Spleen (tissue), 11 donors: Measurements from ENCODE around the gene CADPS2. TPM values are rescaled to one million over a fixed set of nuclear protein-coding genes. Genes with fewer than 3 reads are reported as not detected.

Experiments used
- DNase-seq: peaks from one replicate; pipeline ENCODE4 v3.0.0-alpha.2; 2020
- H3K27ac ChIP-seq, 8 donors: fragments of 200-600 bp; sonication (generic) in 7 of 8; 1 replicate in 4 of 8; 2 replicates in 4 of 8; pipeline versions ENCODE4 v1.5.0 to v1.8.0; 2016 to 2021; ENCODE audit warnings: inconsistent platforms in 4 of 8, mild to moderate bottlenecking in 4 of 8, moderate library complexity in 1 of 8
- H3K27me3 ChIP-seq, 7 donors: fragments of 200-600 bp; sonication (generic) in 6 of 7; replicated peaks in 1 of 7; 1 replicate in 4 of 7; 2 replicates in 3 of 7; pipeline versions ENCODE4 v1.5.0 to v1.8.0; 2016 to 2021; ENCODE audit warnings: inconsistent platforms in 3 of 7, mild to moderate bottlenecking in 1 of 7
- H3K36me3 ChIP-seq, 6 donors: fragments of 200-600 bp; sonication (generic) in 5 of 6; 1 replicate in 4 of 6; 2 replicates in 2 of 6; pipeline versions ENCODE4 v1.5.0 to v1.8.0; 2016 to 2021; ENCODE audit warnings: inconsistent platforms in 2 of 6
- H3K4me1 ChIP-seq, 6 donors: fragments of 200-600 bp; sonication (generic) in 5 of 6; 1 replicate in 3 of 6; 2 replicates in 3 of 6; pipeline versions ENCODE4 v1.5.0 to v1.8.0; 2016 to 2021; ENCODE audit warnings: inconsistent platforms in 3 of 6
- H3K4me3 ChIP-seq, 8 donors: fragments of 200-600 bp; sonication (generic) in 7 of 8; 1 replicate in 4 of 8; 2 replicates in 4 of 8; pipeline versions ENCODE4 v1.5.0 to v1.8.0; 2016 to 2021; ENCODE audit warnings: inconsistent platforms in 4 of 8, mild to moderate bottlenecking in 4 of 8, moderate library complexity in 2 of 8
- H3K9me3 ChIP-seq, 8 donors: fragments of 200-600 bp; sonication (generic) in 7 of 8; 1 replicate in 4 of 8; 2 replicates in 4 of 8; pipeline versions ENCODE4 v1.5.0 to v1.8.0; 2016 to 2021; ENCODE audit warnings: inconsistent platforms in 4 of 8
- POLR2A ChIP-seq, 3 donors: fragments of 450-650 bp; IDR thresholded peaks; one replicate each; pipeline ENCODE4 v1.5.1; 2017; ENCODE audit warnings: antibody characterized with exemption in 3 of 3, mild to moderate bottlenecking in 1 of 3
- POLR2AphosphoS5 ChIP-seq, 3 donors: sonication (generic); formaldehyde crosslinking; IDR thresholded peaks; one replicate each; pipeline ENCODE4 v1.5.1; 2017; ENCODE audit warnings: antibody characterized with exemption in 3 of 3
- WGBS, 5 donors: extraction: QIAGEN DNeasy Blood & Tissue Kit in 3 of 5; methylation state at CpG; one replicate each; pipeline versions ENCODE4 v1.1.5 to v1.1.7; 2013 to 2018; 5-methylcytosine and 5-hydroxymethylcytosine counted together
- intact Hi-C: fragments of 100-400 bp; cut with DNase I; formaldehyde crosslinking; loops from one replicate; pipeline ENCODE4 v1.15.0; 2023; ENCODE audit warnings: low total_unique reads
- polyA plus RNA-seq, 3 donors: library from polyadenylated mRNA; stranded (reverse); fragments of 200-250 nt; gene quantifications; one replicate each; pipeline ENCODE4 v1.2.1, GENCODE V29; 2013
- total RNA-seq, 7 donors: library from RNA; depleted of rRNA in 3 of 7; stranded (reverse); fragments of >200 nt in 3 of 7; fragmentation: NEBNext Ultra II Directional in 4 of 7; extraction: Animal tissue kit (Norgen Biotek cat#: 25700) in 4 of 7; gene quantifications; one replicate each; pipeline versions ENCODE4 v1.1.0 to v1.2.1, GENCODE V29; 2016 to 2021
- TF ChIP-seq, protein P1 (sequence below), 11 experiments: fragments of 200-600 bp in 7 of 11; fragments of 450-650 bp in 4 of 11; sonication (generic) in 4 of 11; IDR thresholded peaks in 8 of 11; conservative IDR thresholded peaks in 3 of 11; 1 replicate in 7 of 11; 2 replicates in 4 of 11; pipeline versions ENCODE4 v1.4.0 to v1.8.0; 2016 to 2021; ENCODE audit warnings: antibody characterized with exemption in 11 of 11, inconsistent platforms in 4 of 11, mild to moderate bottlenecking in 1 of 11
- donor health status: healthy with polysubstance abuse.
- donor health status: DM: no; HTN: no; CAD: no; lungs with moderate emphysema.
- donor health status: DM: no; HTN: no; CAD: no.
- donor health status: Bipolar disorder and iron deficiency.
- donor health status: healthy.
- donor health status: DM: no; HTN: no; CAD: no.
- donor health status: DM: yes; HTN: yes; CAD: no.

CADPS2 gene
- total and polyA plus RNA-seq, 10 donors = 2.4 to 19.3 (median 11.7) TPM

- Histone ChIP-seq H3K9me3 (peaks cover 0 to 16% (median 0%) of the 10 kb centered on the region in 8 donors), H3K4me3 (no peak overlapping the region), H3K4me1 (peaks cover 3 to 49% (median 33%) of the 10 kb centered on the region in 6 donors), H3K36me3 (no peaks in the 10 kb centered on the region), H3K27ac (no peak overlapping the region), H3K27me3 (peaks cover 6 to 100% (median 97%) of the 10 kb centered on the region in 7 donors)
- TF ChIP-seq POLR2A (IDR thresholded peaks at IDR 0.05) (no peak), POLR2AphosphoS5 (IDR thresholded peaks at IDR 0.05) (no peak)
- TF ChIP-seq, protein P1, sequence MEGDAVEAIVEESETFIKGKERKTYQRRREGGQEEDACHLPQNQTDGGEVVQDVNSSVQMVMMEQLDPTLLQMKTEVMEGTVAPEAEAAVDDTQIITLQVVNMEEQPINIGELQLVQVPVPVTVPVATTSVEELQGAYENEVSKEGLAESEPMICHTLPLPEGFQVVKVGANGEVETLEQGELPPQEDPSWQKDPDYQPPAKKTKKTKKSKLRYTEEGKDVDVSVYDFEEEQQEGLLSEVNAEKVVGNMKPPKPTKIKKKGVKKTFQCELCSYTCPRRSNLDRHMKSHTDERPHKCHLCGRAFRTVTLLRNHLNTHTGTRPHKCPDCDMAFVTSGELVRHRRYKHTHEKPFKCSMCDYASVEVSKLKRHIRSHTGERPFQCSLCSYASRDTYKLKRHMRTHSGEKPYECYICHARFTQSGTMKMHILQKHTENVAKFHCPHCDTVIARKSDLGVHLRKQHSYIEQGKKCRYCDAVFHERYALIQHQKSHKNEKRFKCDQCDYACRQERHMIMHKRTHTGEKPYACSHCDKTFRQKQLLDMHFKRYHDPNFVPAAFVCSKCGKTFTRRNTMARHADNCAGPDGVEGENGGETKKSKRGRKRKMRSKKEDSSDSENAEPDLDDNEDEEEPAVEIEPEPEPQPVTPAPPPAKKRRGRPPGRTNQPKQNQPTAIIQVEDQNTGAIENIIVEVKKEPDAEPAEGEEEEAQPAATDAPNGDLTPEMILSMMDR (IDR thresholded peaks at IDR 0.05 in 8 of 11, conservative IDR thresholded peaks at IDR 0.05 in 3 of 11) = no peak
- 10 to 29% (median 13%) methylated on average over 12 to 13 of the region's 13 CpGs for WGBS, 5 donors
- no peak for DNase-seq
- intact Hi-C loops = no loop called here
Observed at GRCh38 chr7:122307228-122307621, 579.0 kb downstream of the CADPS2 start.

DNA sequence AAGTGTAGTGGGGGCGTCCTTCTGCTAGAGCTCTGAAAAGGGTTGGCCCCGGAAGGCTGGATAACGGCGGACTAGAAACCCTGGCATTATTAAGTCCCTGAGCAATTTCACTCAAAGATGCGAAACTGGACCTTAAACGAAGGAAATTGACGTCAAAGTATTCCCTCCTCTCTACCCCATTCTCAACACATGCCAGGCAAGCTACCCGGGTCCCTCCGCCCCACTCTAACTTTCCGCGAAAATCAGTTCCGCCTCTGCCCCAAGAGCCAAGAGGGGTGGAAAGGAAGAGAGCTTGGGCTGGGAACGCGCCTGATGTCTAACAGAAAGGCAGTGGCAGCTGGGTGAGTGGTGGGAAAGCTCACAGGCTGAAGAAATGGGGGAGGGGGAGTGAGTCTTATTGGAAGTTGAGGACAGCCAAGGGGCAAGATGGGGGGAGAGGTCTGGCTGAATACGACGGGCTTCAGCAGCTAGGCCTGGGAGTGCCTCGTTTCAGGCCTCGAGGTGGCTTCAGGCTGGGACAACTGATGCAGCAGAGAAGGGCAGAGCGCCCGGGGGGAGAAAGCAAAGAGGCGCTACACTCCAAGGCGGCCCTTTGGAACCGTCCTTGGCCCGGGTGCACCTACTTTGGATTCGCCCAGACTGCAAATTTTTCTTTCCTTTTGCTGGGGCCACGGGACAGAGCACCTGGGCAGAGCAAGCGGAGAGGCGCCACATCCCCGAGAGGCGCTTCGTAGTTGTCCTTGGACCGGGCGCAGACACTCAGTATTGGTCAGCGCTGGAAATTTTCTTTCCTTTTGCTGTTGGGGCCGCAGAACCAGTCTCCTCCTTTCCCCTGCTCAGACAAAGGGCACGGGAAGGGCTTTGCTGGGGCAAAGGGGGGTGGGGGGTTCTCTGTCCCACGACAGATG lies 579.7 kb downstream of the CADPS2 start:
- TF ChIP-seq, protein P1 (IDR thresholded peaks at IDR 0.05 in 8 of 11, conservative IDR thresholded peaks at IDR 0.05 in 3 of 11) = no peak
- TF ChIP-seq POLR2AphosphoS5 (IDR thresholded peaks at IDR 0.05) (no peak), POLR2A (IDR thresholded peaks at IDR 0.05) (no peak)
- no peak for DNase-seq
- WGBS, 5 donors = 10 to 14% (median 11%) methylated on average over 36 to 37 of the region's 37 CpGs
- Histone ChIP-seq H3K36me3 (no peaks in the 10 kb centered on the region), H3K4me3 (peak overlapping the region in 2 of 8 donors; percentile 21 to 56), H3K27ac (no peak overlapping the region), H3K27me3 (peaks cover 6 to 100% (median 97%) of the 10 kb centered on the region in 7 donors), H3K9me3 (peaks cover 0 to 16% (median 0%) of the 10 kb centered on the region in 8 donors), H3K4me1 (peaks cover 3 to 49% (median 30%) of the 10 kb centered on the region in 6 donors)
- intact Hi-C loops = no loop called here

DNA sequence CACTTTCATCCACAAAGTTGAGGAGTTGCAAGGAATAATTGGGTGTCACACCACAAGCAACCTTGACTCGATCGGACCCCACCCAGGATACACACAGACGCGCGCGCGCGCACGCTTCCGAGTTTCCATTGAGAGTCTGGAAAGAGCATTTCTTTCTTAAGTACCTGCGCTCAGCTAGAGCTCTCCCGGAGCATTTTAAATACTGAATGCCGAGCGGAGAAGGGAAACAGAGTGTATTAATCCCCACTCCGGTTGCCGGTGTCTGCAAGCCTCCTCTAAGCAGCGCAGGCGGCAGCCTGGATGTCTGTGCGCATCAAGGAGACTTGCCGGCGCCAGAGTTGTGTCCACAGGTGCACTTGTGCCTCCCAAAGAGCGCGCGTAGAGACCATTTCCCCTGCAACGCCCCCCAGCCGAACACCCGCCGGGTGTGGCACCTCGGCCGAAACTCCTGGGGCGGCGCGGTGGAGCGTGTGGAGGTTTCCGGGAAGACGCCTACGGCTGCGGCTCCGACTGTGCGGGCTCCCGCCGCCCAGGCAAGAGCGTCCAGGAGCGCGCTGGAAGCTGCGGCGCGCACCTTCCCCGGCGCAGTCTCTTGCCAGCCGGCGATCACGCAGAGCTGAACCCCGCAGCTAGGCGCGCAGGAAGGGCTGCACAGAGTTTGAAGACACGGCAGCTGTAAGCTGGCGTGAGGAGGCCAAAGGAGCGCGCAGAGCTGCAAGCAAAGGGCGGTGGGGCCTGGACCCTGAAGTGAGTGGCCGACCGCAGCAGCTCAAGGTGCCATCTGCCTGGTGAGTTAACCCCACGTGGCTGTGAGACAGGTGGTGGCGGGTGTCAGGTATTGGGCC lies 580.6 kb downstream of the CADPS2 start:
- Histone ChIP-seq H3K27ac (no peak overlapping the region), H3K9me3 (peaks cover 0 to 16% (median 0%) of the 10 kb centered on the region in 8 donors), H3K36me3 (no peaks in the 10 kb centered on the region), H3K4me3 (peak overlapping the region in 6 of 8 donors; percentile 10 to 56 (median 20)), H3K4me1 (peaks cover 2 to 47% (median 25%) of the 10 kb centered on the region in 6 donors), H3K27me3 (peaks cover 6 to 100% (median 97%) of the 10 kb centered on the region in 7 donors)
- intact Hi-C loops = no loop called here
- TF ChIP-seq POLR2AphosphoS5 (IDR thresholded peaks at IDR 0.05) (no peak), POLR2A (IDR thresholded peaks at IDR 0.05) (no peak)
- TF ChIP-seq, protein P1 (IDR thresholded peaks at IDR 0.05 in 8 of 11, conservative IDR thresholded peaks at IDR 0.05 in 3 of 11) = no peak
- DNase-seq = peak; percentile 66
- 4 to 13% (median 5%) methylated on average over 35 to 65 of the region's 65 CpGs for WGBS, 5 donors
